HepG2 (cell line): ENCODE results near the gene NELL1. TPM values are rescaled to one million over a fixed set of nuclear protein-coding genes. Genes with fewer than 3 reads are reported as not detected.

Source experiments
- ATAC-seq: fragments of 200-7000 bp; cut with Tn5 transposase; 3 replicates; pipeline ENCODE4 v1.9.1; 2020; ENCODE audit warnings: mild to moderate bottlenecking, moderate library complexity
- BruUV-seq: library from RNA; stranded (reverse); fragments of 400-500 nt; replicated peaks from 2 replicates; lab custom pipeline; 2021; lab: Mats Ljungman, UMichigan
- CTCF ChIA-PET: fragments of 300-600 bp; formaldehyde crosslinking; extraction: SDS; loops from one replicate; lab custom pipeline; 2021; ENCODE audit warnings: low total read pairs, inconsistent platforms, low intra/inter-chr PET ratio; lab: Yijun Ruan, JAX
- POLR2A ChIA-PET: fragments of 350-600 bp; sonication (Branson Sonifier 250); formaldehyde crosslinking; loops from one replicate; lab custom pipeline; 2020; ENCODE audit warnings: antibody characterized with exemption, inconsistent platforms; lab: Yijun Ruan, JAX
- DNase-seq: peaks from one replicate; pipeline ENCODE4 v3.0.0-alpha.2; 2015; ENCODE audit warnings: low spot score
- FAIRE-seq: peaks from 3 replicates; lab custom pipeline; 2011; peaks lifted over from hg19 to GRCh38; lab: Jason Lieb, UNC
- H2AFZ ChIP-seq: one replicate; pipeline ENCODE4 v1.6.1; 2011; ENCODE audit warnings: low read length, inconsistent platforms
- H3K27ac ChIP-seq: fragments of 300-600 bp; 3 replicates; pipeline ENCODE4 v1.8.0; 2011; ENCODE audit warnings: mixed run types, mild to moderate bottlenecking, mixed read lengths, low read length, inconsistent platforms; ENCODE audit not compliant: insufficient read depth; ENCODE audit errors: extremely low read length
- H3K27me3 ChIP-seq, 2 experiments: fragments of 200-600 bp in 1 of 2; 2 replicates in 1 of 2; 3 replicates in 1 of 2; pipeline versions ENCODE4 v1.6.0 to v1.8.0; 2011; ENCODE audit warnings: low read length in 2 of 2, mild to moderate bottlenecking in 2 of 2, moderate library complexity in 2 of 2, inconsistent platforms in 1 of 2; ENCODE audit not compliant: insufficient read depth in 2 of 2, control insufficient read depth in 1 of 2
- H3K36me3 ChIP-seq, 2 experiments: fragments of 200-600 bp in 1 of 2; replicated peaks in 1 of 2; 2 replicates in 1 of 2; 3 replicates in 1 of 2; pipeline versions ENCODE4 v1.5.1 to v1.8.0; 2011; ENCODE audit warnings: low read length in 2 of 2, inconsistent platforms in 1 of 2; ENCODE audit not compliant: insufficient read depth in 2 of 2, control insufficient read depth in 1 of 2
- H3K4me1 ChIP-seq: 2 replicates; pipeline ENCODE4 v1.5.1; 2012; ENCODE audit warnings: low read length, inconsistent platforms; ENCODE audit not compliant: insufficient read depth
- H3K4me2 ChIP-seq: 2 replicates; pipeline ENCODE4 v1.6.0; 2011; ENCODE audit warnings: low read depth, low read length, inconsistent platforms
- H3K4me3 ChIP-seq, 3 experiments: fragments of 200-600 bp in 1 of 3; sonication (generic), shearing (Covaris generic) in 1 of 3; replicated peaks in 1 of 3; 2 replicates each; pipeline ENCODE4 v1.5.1; 2011 to 2016; ENCODE audit warnings: low read length in 3 of 3, inconsistent platforms in 2 of 3, low read depth in 2 of 3, mild to moderate bottlenecking in 2 of 3, control low read depth in 1 of 3, mixed read lengths in 1 of 3; ENCODE audit not compliant: insufficient read depth in 1 of 3
- H3K79me2 ChIP-seq: one replicate; pipeline ENCODE4 v1.6.1; 2011; ENCODE audit warnings: low read length, inconsistent platforms; ENCODE audit not compliant: insufficient read depth
- H3K9ac ChIP-seq: 2 replicates; pipeline ENCODE4 v1.6.0; 2011; ENCODE audit warnings: mild to moderate bottlenecking, low read depth, low read length, inconsistent platforms; ENCODE audit not compliant: insufficient read depth
- H3K9me3 ChIP-seq: 2 replicates; pipeline ENCODE4 v1.5.1; 2012; ENCODE audit warnings: mild to moderate bottlenecking, low read length
- H4K20me1 ChIP-seq: 2 replicates; pipeline ENCODE4 v1.6.0; 2011; ENCODE audit warnings: inconsistent platforms, mild to moderate bottlenecking, low read length, moderate library complexity; ENCODE audit not compliant: insufficient read depth
- CENPBD1 ChIP-seq: sonication (generic); formaldehyde crosslinking; IDR thresholded peaks from 2 replicates; pipeline ENCODE4 v1.8.0; 2022; ENCODE audit warnings: missing genetic modification reagents, low read depth, mild to moderate bottlenecking, borderline replicate concordance
- DR1 ChIP-seq: sonication (generic); formaldehyde crosslinking; IDR thresholded peaks from 2 replicates; pipeline ENCODE4 v1.8.0; 2021; ENCODE audit warnings: mild to moderate bottlenecking, missing genetic modification reagents, inconsistent platforms
- ERF ChIP-seq: IDR thresholded peaks from 2 replicates; pipeline ENCODE4 v1.6.1; 2018; ENCODE audit warnings: missing biosample characterization, missing genetic modification reagents
- FOSL2 ChIP-seq: sonication (generic); formaldehyde crosslinking; IDR thresholded peaks from 2 replicates; pipeline ENCODE4 v1.4.0; 2020; ENCODE audit warnings: missing genetic modification reagents
- FOXP4 ChIP-seq: sonication (generic); formaldehyde crosslinking; IDR thresholded peaks from 2 replicates; pipeline ENCODE4 v1.4.0; 2020; ENCODE audit warnings: missing genetic modification reagents
- GFI1 ChIP-seq: sonication (generic); formaldehyde crosslinking; IDR thresholded peaks from 2 replicates; pipeline ENCODE4 v1.5.0; 2020; ENCODE audit warnings: missing genetic modification reagents, mild to moderate bottlenecking, borderline replicate concordance
- HDAC6 ChIP-seq: fragments of 200-600 bp; sonication (generic); IDR thresholded peaks from 2 replicates; pipeline ENCODE4 v1.7.0; 2017; ENCODE audit warnings: mild to moderate bottlenecking, antibody characterized with exemption, low read length, low read depth
- HHEX ChIP-seq: IDR thresholded peaks from 2 replicates; pipeline ENCODE4 v1.6.1; 2016; ENCODE audit warnings: control low read depth
- JUN ChIP-seq: sonication (generic); formaldehyde crosslinking; IDR thresholded peaks from 2 replicates; pipeline ENCODE4 v1.4.0; 2020; ENCODE audit warnings: mild to moderate bottlenecking, missing genetic modification reagents
- SMYD3 ChIP-seq: sonication (generic); formaldehyde crosslinking; IDR thresholded peaks from 2 replicates; pipeline ENCODE4 v1.8.1; 2023; ENCODE audit warnings: mild to moderate bottlenecking, missing genetic modification reagents
- ZBTB46 ChIP-seq: sonication (generic); formaldehyde crosslinking; IDR thresholded peaks from 2 replicates; pipeline ENCODE4 v1.4.0; 2020; ENCODE audit warnings: mild to moderate bottlenecking, missing genetic modification reagents, borderline replicate concordance
- ZNF12 ChIP-seq: sonication (generic); formaldehyde crosslinking; IDR thresholded peaks from 2 replicates; pipeline ENCODE4 v1.5.0; 2020; ENCODE audit warnings: missing genetic modification reagents
- ZNF768 ChIP-seq: sonication (generic); formaldehyde crosslinking; IDR thresholded peaks from 2 replicates; pipeline ENCODE4 v1.4.0; 2020; ENCODE audit warnings: missing genetic modification reagents
- WGBS: methylation state at CpG from one replicate; pipeline ENCODE4 v1.1.6; 2017; ENCODE audit warnings: low lambda C conversion rate; 5-methylcytosine and 5-hydroxymethylcytosine counted together
- in situ Hi-C: cut with HindIII; loops from 2 replicates; pipeline ENCODE4 v1.10.0; 2017; ENCODE audit warnings: low pct_unique_long_range_greater_than_20kb; ENCODE audit not compliant: extremely low pct_ligation_motif_present
- intact Hi-C: fragments of 100-400 bp; cut with micrococcal nuclease; formaldehyde crosslinking; loops from one replicate; pipeline ENCODE4 v1.10.0; 2022; ENCODE audit not compliant: unreplicated experiment
- polyA plus RNA-seq, 8 experiments: library from polyadenylated mRNA; depleted of rRNA in 3 of 8; stranded (reverse) in 7 of 8; unstranded in 1 of 8; fragments of >200 nt; fragmentation: Illumina TruSeq in 4 of 8; extraction: Trizol in 4 of 8; gene quantifications; 2 replicates each; pipeline versions ENCODE4 v1.2.1 to v1.2.3, GENCODE V29; 2011 to 2016; ENCODE audit warnings: low read depth in 4 of 8, missing spikeins in 1 of 8, mixed read lengths in 1 of 8; ENCODE audit not compliant: insufficient read depth in 1 of 8
- total RNA-seq, 5 experiments: library from RNA; depleted of rRNA; stranded (reverse); fragments of >200 nt; fragmentation: Illumina TruSeq; extraction: Trizol; gene quantifications; 2 replicates each; pipeline ENCODE4 v1.2.3, GENCODE V29; 2016; ENCODE audit warnings: low read depth in 1 of 5

NELL1 gene
- total and polyA plus RNA-seq, 2 of the 13 experiments (the other 11 are each of a cell fraction or from before 2014, with no cell fraction given): not detected

GRCh38 chr11:21144531-21144930 is 475.1 kb downstream of the NELL1 start:
- FAIRE-seq (no peak), ATAC-seq (no peak), DNase-seq (no peak)
- BruUV-seq: no TSS peak
- H3K36me3 ChIP-seq: no peaks in the 10 kb centered on the region
- in situ Hi-C loops (no loop called here), intact Hi-C loops (no loop called here)
- H3K79me2 ChIP-seq: no peaks in the 10 kb centered on the region
- H3K27ac ChIP-seq: no peak overlapping the region
- no peak overlapping the region for H3K4me3 ChIP-seq
- H2AFZ ChIP-seq: no peak overlapping the region
- H3K4me2 ChIP-seq: no peak overlapping the region
- ChIA-PET CTCF (no interaction called here), POLR2A (no interaction called here)
- H3K27me3 ChIP-seq: no peaks in the 10 kb centered on the region
- 0% methylated on average over 2 of the region's 2 CpGs for WGBS
- no peaks in the 10 kb centered on the region for H3K9me3 ChIP-seq
- H3K4me1 ChIP-seq: no peaks in the 10 kb centered on the region
- H3K9ac ChIP-seq: no peak overlapping the region
- H4K20me1 ChIP-seq: no peaks in the 10 kb centered on the region
- TF ChIP-seq ZNF768 (no peak), ERF (no peak), FOSL2 (no peak), ZNF12 (no peak), CENPBD1 (CRISPR knock-in tag) (no peak), GFI1 (CRISPR knock-in tag) (no peak), HDAC6 (no peak), HHEX (CRISPR knock-in tag) (no peak), DR1 (CRISPR knock-in tag) (no peak), JUN (CRISPR knock-in tag) (no peak), SMYD3 (CRISPR knock-in tag) (no peak), ZBTB46 (CRISPR knock-in tag) (no peak), FOXP4 (CRISPR knock-in tag) (no peak)
